GM23338 (cell line): ENCODE measurements around the gene TLE1. TPM values are rescaled to one million over a fixed set of nuclear protein-coding genes. Genes with fewer than 3 reads are reported as not detected.

ENCODE experiments used
- ATAC-seq: fragments of 200-7000 bp; cut with Tn5 transposase; 3 replicates; pipeline ENCODE4 v1.9.1; 2020
- DNase-seq: peaks from one replicate; pipeline ENCODE4 v3.0.0-alpha.2; 2015; ENCODE audit warnings: low spot score
- H2AFZ ChIP-seq: fragments of 200-600 bp; sonication (generic); 2 replicates; pipeline ENCODE4 v1.8.0; 2016; ENCODE audit warnings: antibody characterized with exemption, mild to moderate bottlenecking, moderate library complexity
- H3F3A ChIP-seq: fragments of 200-600 bp; sonication (generic); replicated peaks from 2 replicates; pipeline ENCODE4 v1.8.0; 2017; ENCODE audit warnings: antibody characterized with exemption, mixed run types, low read depth
- H3K27ac ChIP-seq: fragments of 200-600 bp; sonication (generic); 2 replicates; pipeline ENCODE4 v1.6.1; 2016; ENCODE audit warnings: low read depth
- H3K27me3 ChIP-seq: fragments of 200-600 bp; sonication (generic); 2 replicates; pipeline ENCODE4 v1.8.0; 2016; ENCODE audit warnings: mild to moderate bottlenecking, mixed run types, moderate library complexity; ENCODE audit not compliant: insufficient read depth
- H3K36me3 ChIP-seq: fragments of 200-600 bp; sonication (generic); 2 replicates; pipeline ENCODE4 v1.8.0; 2016; ENCODE audit warnings: mild to moderate bottlenecking; ENCODE audit not compliant: insufficient read depth
- H3K4me1 ChIP-seq: fragments of 200-600 bp; sonication (generic); 2 replicates; pipeline ENCODE4 v1.8.0; 2016; ENCODE audit warnings: mild to moderate bottlenecking, moderate library complexity; ENCODE audit not compliant: insufficient read depth
- H3K4me2 ChIP-seq: fragments of 200-600 bp; sonication (generic); 2 replicates; pipeline ENCODE4 v1.7.1; 2017; ENCODE audit warnings: mixed run types
- H3K4me3 ChIP-seq: fragments of 200-600 bp; sonication (generic); 2 replicates; pipeline ENCODE4 v1.6.1; 2016; ENCODE audit warnings: mixed run types
- H3K79me2 ChIP-seq: fragments of 200-600 bp; sonication (generic); replicated peaks from 2 replicates; pipeline ENCODE4 v1.8.0; 2017; ENCODE audit warnings: mild to moderate bottlenecking; ENCODE audit not compliant: insufficient read depth
- H3K9me2 ChIP-seq: fragments of 200-600 bp; sonication (generic); 2 replicates; pipeline ENCODE4 v1.8.0; 2017; ENCODE audit not compliant: insufficient read depth
- H4K20me1 ChIP-seq: fragments of 200-600 bp; sonication (generic); replicated peaks from 2 replicates; pipeline ENCODE4 v1.8.0; 2017; ENCODE audit warnings: mild to moderate bottlenecking; ENCODE audit not compliant: insufficient read depth
- H3K27ac Mint-ChIP-seq: 2 replicates; pipeline ENCODE4 v1.8.0; 2020; ENCODE audit warnings: inconsistent platforms, mild to moderate bottlenecking, moderate library complexity, mixed read lengths
- H3K27me3 Mint-ChIP-seq: 3 replicates; pipeline ENCODE4 v1.8.0; 2022; ENCODE audit warnings: low read depth, mild to moderate bottlenecking, moderate library complexity, mixed read lengths, inconsistent platforms; ENCODE audit not compliant: insufficient read depth, poor library complexity
- H3K36me3 Mint-ChIP-seq: 3 replicates; pipeline ENCODE4 v1.8.0; 2021; ENCODE audit warnings: low read depth, mild to moderate bottlenecking, inconsistent platforms, moderate library complexity, mixed read lengths
- H3K4me1 Mint-ChIP-seq: 3 replicates; pipeline ENCODE4 v1.8.0; 2020; ENCODE audit warnings: mild to moderate bottlenecking, inconsistent platforms, mixed read lengths
- H3K4me3 Mint-ChIP-seq: 3 replicates; pipeline ENCODE4 v1.8.0; 2021; ENCODE audit warnings: moderate library complexity, mild to moderate bottlenecking, inconsistent platforms, mixed read lengths
- H3K9me3 Mint-ChIP-seq: 3 replicates; pipeline ENCODE4 v1.8.0; 2020; ENCODE audit warnings: moderate library complexity, mild to moderate bottlenecking, inconsistent platforms, mixed read lengths
- CREB1 ChIP-seq: fragments of 250-450 bp; sonication (Bioruptor Pico); IDR thresholded peaks from 2 replicates; pipeline ENCODE4 v1.5.0; 2020; ENCODE audit warnings: low read depth, mild to moderate bottlenecking, moderate library complexity
- CTCF ChIP-seq, 2 experiments: fragments of 200-600 bp in 1 of 2; sonication (generic) in 1 of 2; conservative IDR thresholded peaks; 2 replicates each; pipeline versions ENCODE4 v1.5.1 to v1.6.1; 2016 to 2017; ENCODE audit warnings: antibody characterized with exemption in 2 of 2, low read depth in 2 of 2, mild to moderate bottlenecking in 2 of 2, moderate library complexity in 1 of 2
- EZH2phosphoT487 ChIP-seq: fragments of 200-600 bp; sonication (generic); IDR thresholded peaks from one replicate; pipeline ENCODE4 v1.8.1; 2018; ENCODE audit warnings: antibody characterized with exemption; ENCODE audit not compliant: unreplicated experiment
- JUNB ChIP-seq: IDR thresholded peaks from one replicate; pipeline ENCODE4 v1.6.1; 2016; ENCODE audit warnings: antibody characterized with exemption; ENCODE audit not compliant: unreplicated experiment
- NANOG ChIP-seq: IDR thresholded peaks from 2 replicates; pipeline ENCODE4 v1.6.1; 2016; ENCODE audit warnings: antibody characterized with exemption, borderline replicate concordance
- POLR2AphosphoS5 ChIP-seq: IDR thresholded peaks from 2 replicates; pipeline ENCODE4 v1.6.1; 2016; ENCODE audit warnings: antibody characterized with exemption, low read depth
- STAT1 ChIP-seq: IDR thresholded peaks from one replicate; pipeline ENCODE4 v1.6.1; 2016; ENCODE audit warnings: antibody characterized with exemption; ENCODE audit not compliant: unreplicated experiment
- ZNF114 ChIP-seq: fragments of 250-450 bp; sonication (Bioruptor Pico); IDR thresholded peaks from 2 replicates; pipeline ENCODE4 v1.5.0; 2020; ENCODE audit warnings: mild to moderate bottlenecking, moderate library complexity
- ZNF331 ChIP-seq: fragments of 250-450 bp; sonication (Bioruptor Pico); IDR thresholded peaks from 2 replicates; pipeline ENCODE4 v1.5.0; 2020; ENCODE audit warnings: low read depth, mild to moderate bottlenecking, moderate library complexity
- ZNF462 ChIP-seq: fragments of 250-450 bp; sonication (Bioruptor Pico); IDR thresholded peaks from 2 replicates; pipeline ENCODE4 v1.5.0; 2020; ENCODE audit warnings: mild to moderate bottlenecking, moderate library complexity
- polyA plus RNA-seq: library from polyadenylated mRNA; unstranded; fragments of >200 nt; fragmentation: Nextera tagmentation; extraction: Ambion mirVana; gene quantifications from 2 replicates; pipeline ENCODE4 v1.2.1, GENCODE V29; 2016
- total RNA-seq: library from RNA; depleted of rRNA; stranded (reverse); fragments of >200 nt; shearing (Covaris generic); gene quantifications from 2 replicates; pipeline ENCODE4 v1.2.3, GENCODE V29; 2014
- TF ChIP-seq, protein P1 (sequence below): IDR thresholded peaks from 2 replicates; pipeline ENCODE4 v1.6.1; 2016; ENCODE audit warnings: antibody characterized with exemption

The TLE1 gene
- total and polyA plus RNA-seq, 2 experiments from 2014 or later: 58.1 to 132 TPM

GRCh38 chr9:81564632-81565031 lies 124.7 kb downstream of the TLE1 start:
- Mint-ChIP-seq H3K27ac (no peak overlapping the region), H3K4me1 (peaks cover 21% of the 10 kb centered on the region), H3K4me3 (no peak overlapping the region), H3K27me3 (peaks cover 7% of the 10 kb centered on the region), H3K9me3 (no peaks in the 10 kb centered on the region; the same call in 2 of the 3 replicates), H3K36me3 (no peaks in the 10 kb centered on the region)
- Histone ChIP-seq H3K9me2 (peaks cover 6% of the 10 kb centered on the region; the same call in 1 of the 2 replicates), H3K4me1 (peaks cover 9% of the 10 kb centered on the region; the same call in 1 of the 2 replicates), H3K27ac (no peak overlapping the region), H3K27me3 (no peaks in the 10 kb centered on the region), H4K20me1 (no peaks in the 10 kb centered on the region), H3K4me3 (no peak overlapping the region), H3K79me2 (no peaks in the 10 kb centered on the region), H3K4me2 (no peak overlapping the region), H3K36me3 (no peaks in the 10 kb centered on the region), H3F3A (no peaks in the 10 kb centered on the region), H2AFZ (no peak overlapping the region)
- DNase-seq: no peak
- ATAC-seq: no peak
- TF ChIP-seq ZNF331 (CRISPR knock-in tag): no peak

GRCh38 chr9:81563739-81564138 lies 125.6 kb downstream of the TLE1 start:
- no peak overlapping the region for H3K27ac ChIP-seq
- H3K79me2 ChIP-seq: no peaks in the 10 kb centered on the region
- Mint-ChIP-seq H3K4me1 (peaks cover 22% of the 10 kb centered on the region), H3K4me3 (no peak overlapping the region), H3K9me3 (no peaks in the 10 kb centered on the region; the same call in 2 of the 3 replicates), H3K27me3 (peaks cover 7% of the 10 kb centered on the region), H3K27ac (no peak overlapping the region), H3K36me3 (no peaks in the 10 kb centered on the region)
- H2AFZ ChIP-seq: no peak overlapping the region
- ATAC-seq (no peak), DNase-seq (no peak)
- no peaks in the 10 kb centered on the region for H3K27me3 ChIP-seq
- peaks cover 9% of the 10 kb centered on the region; the same call in 1 of the 2 replicates for H3K4me1 ChIP-seq
- no peaks in the 10 kb centered on the region for H4K20me1 ChIP-seq
- H3F3A ChIP-seq: no peaks in the 10 kb centered on the region
- no peaks in the 10 kb centered on the region for H3K36me3 ChIP-seq
- H3K4me2 ChIP-seq: no peak overlapping the region
- H3K9me2 ChIP-seq: peaks cover 6% of the 10 kb centered on the region; the same call in 1 of the 2 replicates
- no peak overlapping the region for H3K4me3 ChIP-seq
- TF ChIP-seq ZNF114: no peak
- TF ChIP-seq POLR2AphosphoS5: no peak
- TF ChIP-seq STAT1: no peak
- no peak for TF ChIP-seq JUNB
- TF ChIP-seq ZNF331 (CRISPR knock-in tag): no peak
- TF ChIP-seq ZNF462 (CRISPR knock-in tag): no peak
- no peak for TF ChIP-seq EZH2phosphoT487
- no peak for TF ChIP-seq CTCF (conservative IDR thresholded peaks at IDR 0.05; ENCODE audit: low read depth in 2 of 2)
- no peak for TF ChIP-seq CREB1 (CRISPR knock-in tag)
- TF ChIP-seq NANOG: no peak
- TF ChIP-seq, protein P1, sequence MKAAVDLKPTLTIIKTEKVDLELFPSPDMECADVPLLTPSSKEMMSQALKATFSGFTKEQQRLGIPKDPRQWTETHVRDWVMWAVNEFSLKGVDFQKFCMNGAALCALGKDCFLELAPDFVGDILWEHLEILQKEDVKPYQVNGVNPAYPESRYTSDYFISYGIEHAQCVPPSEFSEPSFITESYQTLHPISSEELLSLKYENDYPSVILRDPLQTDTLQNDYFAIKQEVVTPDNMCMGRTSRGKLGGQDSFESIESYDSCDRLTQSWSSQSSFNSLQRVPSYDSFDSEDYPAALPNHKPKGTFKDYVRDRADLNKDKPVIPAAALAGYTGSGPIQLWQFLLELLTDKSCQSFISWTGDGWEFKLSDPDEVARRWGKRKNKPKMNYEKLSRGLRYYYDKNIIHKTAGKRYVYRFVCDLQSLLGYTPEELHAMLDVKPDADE: no peak
